GM12872 (cell line): ENCODE results near the gene MFSD2B.

ENCODE experiments used
- TF ChIP-seq, protein P1 (sequence below): IDR thresholded peaks from 3 replicates; pipeline ENCODE4 v1.5.1; 2011; ENCODE audit warnings: low read depth, mild to moderate bottlenecking, low read length, moderate library complexity; ENCODE audit not compliant: insufficient read depth

MFSD2B gene

DNA sequence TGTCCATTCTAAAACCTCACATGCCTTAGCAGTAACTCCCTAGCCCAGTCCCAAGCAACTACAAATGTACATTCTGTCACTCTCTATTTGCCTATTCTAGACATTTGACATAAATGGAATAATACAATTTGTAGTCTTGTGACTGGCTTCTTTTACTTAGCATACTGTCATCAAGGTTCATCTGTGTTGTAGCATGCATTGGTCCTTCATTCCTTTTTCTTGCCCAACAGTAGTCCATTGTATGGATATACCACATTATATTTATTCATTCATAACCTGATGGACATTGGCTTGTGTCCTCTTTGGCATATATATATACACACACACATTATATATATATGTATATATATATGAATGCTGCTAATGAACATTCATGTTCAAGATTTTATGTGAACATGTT is 2.2 kb upstream of the MFSD2B start:
- TF ChIP-seq, protein P1, sequence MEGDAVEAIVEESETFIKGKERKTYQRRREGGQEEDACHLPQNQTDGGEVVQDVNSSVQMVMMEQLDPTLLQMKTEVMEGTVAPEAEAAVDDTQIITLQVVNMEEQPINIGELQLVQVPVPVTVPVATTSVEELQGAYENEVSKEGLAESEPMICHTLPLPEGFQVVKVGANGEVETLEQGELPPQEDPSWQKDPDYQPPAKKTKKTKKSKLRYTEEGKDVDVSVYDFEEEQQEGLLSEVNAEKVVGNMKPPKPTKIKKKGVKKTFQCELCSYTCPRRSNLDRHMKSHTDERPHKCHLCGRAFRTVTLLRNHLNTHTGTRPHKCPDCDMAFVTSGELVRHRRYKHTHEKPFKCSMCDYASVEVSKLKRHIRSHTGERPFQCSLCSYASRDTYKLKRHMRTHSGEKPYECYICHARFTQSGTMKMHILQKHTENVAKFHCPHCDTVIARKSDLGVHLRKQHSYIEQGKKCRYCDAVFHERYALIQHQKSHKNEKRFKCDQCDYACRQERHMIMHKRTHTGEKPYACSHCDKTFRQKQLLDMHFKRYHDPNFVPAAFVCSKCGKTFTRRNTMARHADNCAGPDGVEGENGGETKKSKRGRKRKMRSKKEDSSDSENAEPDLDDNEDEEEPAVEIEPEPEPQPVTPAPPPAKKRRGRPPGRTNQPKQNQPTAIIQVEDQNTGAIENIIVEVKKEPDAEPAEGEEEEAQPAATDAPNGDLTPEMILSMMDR: no peak

DNA sequence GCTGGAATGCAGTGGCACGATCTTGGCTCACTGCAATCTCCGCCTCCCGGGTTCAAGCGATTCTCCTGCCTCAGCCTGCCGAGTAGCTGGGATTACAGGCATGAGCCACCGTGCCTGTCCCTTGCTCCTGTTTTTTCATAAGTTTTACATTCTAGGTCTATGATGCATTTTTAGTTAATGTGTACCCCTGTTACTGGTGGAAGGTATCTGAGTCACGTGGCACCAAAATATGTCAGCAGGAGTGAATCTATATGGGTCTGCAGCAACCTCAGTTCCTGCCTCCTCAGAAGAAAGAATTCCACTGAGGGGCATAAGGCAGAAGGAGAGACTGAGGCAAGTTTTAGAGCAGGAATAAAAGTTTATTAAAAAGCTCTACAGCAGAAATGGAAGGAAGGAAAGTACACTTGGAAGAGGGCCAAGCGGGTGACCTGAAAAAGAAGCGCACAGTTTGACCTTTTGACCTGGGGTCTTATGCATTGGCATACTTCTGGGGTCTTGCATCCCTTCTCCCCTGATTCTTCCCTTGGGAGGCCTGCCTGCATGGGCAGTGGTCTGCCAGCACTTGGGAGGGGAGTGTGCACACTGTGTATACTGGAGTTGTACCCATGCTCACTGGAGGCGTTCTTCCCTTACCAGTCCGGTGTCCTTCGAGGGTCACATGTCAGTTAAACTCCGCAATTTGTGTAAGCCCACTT is 1.1 kb upstream of the MFSD2B start:
- TF ChIP-seq, protein P1: no peak

DNA sequence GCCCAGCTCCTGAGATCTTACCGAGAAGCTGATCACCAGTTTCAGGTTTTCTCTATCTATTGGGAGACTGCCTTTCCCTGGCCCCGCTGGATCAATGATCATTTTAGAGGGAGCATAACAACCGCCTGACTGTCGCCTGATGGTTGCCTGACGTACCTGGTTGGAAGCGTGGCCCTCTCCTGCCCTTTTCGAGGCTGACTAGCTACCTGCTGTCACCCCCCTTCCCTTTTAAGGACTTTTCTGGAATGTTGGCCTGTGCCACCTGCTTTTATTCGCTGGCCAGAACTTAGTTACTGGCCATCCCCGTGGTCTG is 562 bp upstream of the MFSD2B start:
- TF ChIP-seq, protein P1: no peak

DNA sequence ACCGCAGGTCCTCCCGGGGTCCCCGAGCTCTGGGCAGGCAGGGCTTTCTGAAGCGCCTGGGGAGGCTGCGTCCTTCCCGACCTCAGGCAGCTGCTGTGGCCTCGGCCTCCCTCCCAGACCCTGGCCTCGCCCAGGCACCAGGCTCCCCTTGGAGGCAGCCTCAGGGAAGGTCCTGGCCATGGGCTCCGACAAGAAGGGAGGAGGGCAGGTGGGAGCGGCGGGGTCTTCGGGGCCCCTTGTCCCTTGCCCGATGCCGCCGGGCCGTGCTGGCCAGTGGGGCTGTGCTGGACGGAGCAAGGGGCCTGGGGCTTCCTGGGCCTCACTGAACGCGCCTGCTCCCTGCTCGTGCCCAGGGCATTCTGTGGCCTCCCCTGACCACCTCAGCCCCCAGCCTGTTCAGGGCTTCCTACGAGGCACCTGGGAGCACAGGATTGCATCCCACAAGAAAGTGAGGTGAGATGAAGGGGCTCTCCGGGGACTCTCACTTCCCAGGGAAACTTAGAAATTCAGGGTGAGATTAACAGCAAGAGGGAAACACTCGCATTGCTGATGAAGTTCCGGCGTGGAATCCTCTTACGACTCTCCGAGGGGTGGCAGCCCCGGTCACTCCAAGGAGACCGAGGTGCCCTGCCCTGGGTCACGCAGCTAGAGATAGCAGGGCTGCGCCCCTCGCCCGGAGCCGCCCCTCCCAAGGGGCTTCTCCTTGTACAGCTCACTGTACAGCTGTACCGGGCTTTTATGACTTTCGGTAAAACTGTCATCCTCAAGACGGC is 778 bp downstream of the MFSD2B start:
- TF ChIP-seq, protein P1: no peak

DNA sequence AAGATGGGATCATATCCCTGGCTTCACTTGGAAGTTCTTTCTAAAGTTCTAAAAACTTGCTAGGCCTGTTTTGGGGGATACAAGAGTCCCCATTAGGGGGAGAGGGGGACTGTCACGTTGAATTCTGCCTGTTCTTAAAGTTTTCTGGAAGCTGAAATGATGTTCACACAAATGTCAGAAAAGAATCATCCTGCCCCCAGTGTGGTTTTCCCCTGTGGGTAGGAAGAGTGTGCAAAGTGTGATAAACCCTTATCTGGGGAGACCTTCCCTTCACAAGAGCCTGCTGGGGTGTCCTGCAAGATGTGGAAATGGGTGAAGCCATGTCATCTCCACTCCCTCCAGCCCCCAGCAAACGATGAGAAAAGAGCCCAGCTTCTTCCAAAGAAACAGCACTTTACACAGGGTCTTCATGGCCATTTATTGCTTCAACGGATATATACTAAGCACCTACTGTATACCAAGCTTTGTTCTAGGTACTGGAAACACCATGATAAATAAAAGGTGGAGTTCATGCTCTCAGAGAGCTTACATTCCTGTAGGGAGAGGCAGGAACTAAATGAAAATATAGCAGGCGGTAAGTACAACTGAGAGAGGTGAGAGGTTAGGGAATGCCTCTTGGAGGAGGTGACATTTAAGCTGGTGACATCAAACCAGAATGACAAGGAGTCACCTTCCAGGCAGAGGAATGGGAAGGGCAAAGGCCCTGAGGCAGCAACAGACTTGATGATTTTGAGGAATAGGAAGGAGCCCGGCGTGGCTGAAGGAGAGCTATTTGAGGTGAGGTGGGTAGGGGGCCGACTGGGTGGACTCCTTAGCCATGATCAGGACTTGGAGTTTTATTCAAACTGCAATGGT is 1.6 kb downstream of the MFSD2B start:
- TF ChIP-seq, protein P1: no peak

DNA sequence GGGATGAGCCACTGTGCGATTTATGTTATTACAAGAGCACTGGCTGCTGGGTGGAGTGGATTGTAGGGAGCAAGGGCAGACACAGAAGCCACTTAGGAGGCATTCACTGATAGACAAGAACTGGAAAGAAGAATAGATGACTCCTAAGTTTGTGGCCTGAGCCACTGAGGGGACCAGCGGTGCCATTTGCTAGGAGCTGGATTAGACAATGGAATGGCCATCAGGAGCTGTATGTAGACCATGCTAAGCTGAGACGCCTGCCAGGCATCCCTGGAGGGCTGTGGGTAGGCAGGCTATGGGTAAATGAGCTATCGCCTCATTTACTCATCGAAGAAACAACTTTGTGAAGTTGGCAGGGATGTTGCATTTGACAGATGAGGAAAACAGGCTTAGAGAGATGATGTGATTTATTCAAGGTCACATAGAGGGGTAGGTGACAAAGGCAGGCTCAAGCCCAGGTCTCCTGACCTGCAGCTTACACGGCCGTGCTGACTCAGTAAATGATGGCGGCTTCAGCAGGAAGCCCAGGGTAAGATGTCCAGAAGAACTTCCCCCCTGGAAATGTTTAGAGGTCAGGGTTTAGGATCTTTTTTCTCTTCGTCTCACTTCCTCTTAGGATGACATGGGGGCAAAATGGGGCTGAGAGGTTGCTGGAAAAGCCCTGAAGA is 2.8 kb downstream of the MFSD2B start:
- TF ChIP-seq, protein P1: no peak
